Urothelium cell line (cell line): ENCODE results near the gene USP36.

Experiments
- DNase-seq: peaks from one replicate; pipeline ENCODE4 v3.0.0; 2011; ENCODE audit warnings: low spot score, mixed read lengths
- FAIRE-seq: peaks from 2 replicates; lab custom pipeline; 2011; peaks lifted over from hg19 to GRCh38; lab: Jason Lieb, UNC

The USP36 gene

DNA sequence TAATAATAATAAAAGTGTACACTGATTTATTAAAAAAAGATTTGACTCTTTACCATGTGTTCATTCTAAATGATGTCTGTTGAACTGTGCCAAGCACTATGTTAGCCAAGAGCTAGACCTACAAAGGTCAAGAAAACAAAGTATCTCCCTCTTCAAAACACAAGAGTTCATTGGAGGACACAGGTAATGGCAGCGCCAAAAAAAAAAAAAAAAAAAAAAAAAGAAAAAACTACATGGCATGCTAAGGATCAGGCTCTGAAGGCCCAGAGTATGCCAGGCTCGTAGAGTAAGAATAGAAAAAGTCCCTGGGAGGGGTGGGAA lies 93.7 kb downstream of the USP36 start:
- DNase-seq (no peak), FAIRE-seq (no peak)

DNA sequence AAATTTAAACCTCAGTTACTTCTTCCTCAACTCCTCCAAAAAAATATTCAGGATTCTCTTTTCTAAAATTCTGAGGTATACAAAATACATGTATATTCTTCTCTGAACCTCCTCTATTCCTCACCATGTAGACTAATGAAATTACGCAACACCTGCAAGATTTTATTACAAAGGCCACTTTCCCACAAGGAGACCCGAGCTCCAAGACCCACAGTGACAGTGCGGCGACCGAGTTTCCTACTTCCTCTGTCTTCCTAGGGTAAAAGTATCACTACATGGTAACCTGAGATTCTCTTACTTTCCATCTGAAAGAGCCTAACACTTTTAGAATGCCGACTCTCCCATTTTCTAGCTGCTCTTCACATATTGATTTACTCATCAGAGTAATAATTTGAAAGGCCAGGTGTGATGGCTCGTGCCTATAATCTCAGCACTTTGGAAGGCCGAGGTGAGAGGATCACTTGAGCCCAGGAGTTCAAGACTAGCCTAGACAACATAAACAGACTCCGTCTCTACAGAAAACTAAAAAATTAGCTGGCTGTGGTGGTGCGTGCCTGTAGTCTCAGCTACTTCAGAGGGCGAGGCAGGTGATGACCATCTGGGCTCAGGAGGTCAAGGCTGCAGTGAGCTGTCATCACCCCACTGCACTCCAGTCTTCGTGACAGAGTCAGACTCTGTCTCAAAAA lies 94.2 kb downstream of the USP36 start:
- no peak for FAIRE-seq
- DNase-seq: no peak
